Measurements from ENCODE around the gene OR5AC2. TPM values are rescaled to one million over a fixed set of nuclear protein-coding genes. Genes with fewer than 3 reads are reported as not detected.

Gene OR5AC2
- total RNA-seq, result not detected in 2 replicates

GRCh38 chr3:98086873-98087272 lies at the start of gene OR5AC2:
Gene OR5AC2, plus strand, starts transcription at chr3:98087173. Its CDS starts 0 bp downstream, at chr3:98087173.

GRCh38 chr3:98130421-98130820 lies 43.4 kb downstream of the OR5AC2 start, which contains the start of gene OR5H1:
Gene OR5H1, plus strand, starts transcription at chr3:98130721. Its CDS starts 1,977 bp downstream, at chr3:98132698.

Other genes with a start within 250 kb of the OR5AC2 start
- gene RIOX2, start 114.7 kb upstream of the OR5AC2 start, total RNA-seq, result 35.2 and 35.8 TPM in 2 replicates
- gene GABRR3, start 51.9 kb upstream of the OR5AC2 start, total RNA-seq, result not detected in 2 replicates
- gene OR5H1, start 43.5 kb downstream of the OR5AC2 start, total RNA-seq, result not detected in 2 replicates
- gene OR5H14, start 60.3 kb downstream of the OR5AC2 start, total RNA-seq, result not detected in 2 replicates
- not detected in 2 replicates for gene OR5H15, start 79.5 kb downstream of the OR5AC2 start, total RNA-seq
- gene OR5H6, start 177.1 kb downstream of the OR5AC2 start, total RNA-seq, result not detected in 2 replicates
- gene OR5H2, start 195.3 kb downstream of the OR5AC2 start, total RNA-seq, result not detected in 2 replicates

All from thoracic aorta endothelial cell (primary cell).